HG02852 (cell line): ENCODE measurements around the gene TMEM252.

Source experiments
- ATAC-seq: cut with Tn5 transposase; IDR thresholded peaks from one replicate; pipeline ENCODE4 v1.9.1; 2021; ENCODE audit warnings: mild to moderate bottlenecking, moderate library complexity; ENCODE audit not compliant: unreplicated experiment

TMEM252 gene

GRCh38 chr9:68500457-68501381 lies 40.0 kb downstream of the TMEM252 start:
- no peak for ATAC-seq

- ATAC-seq = no peak
Observed at GRCh38 chr9:68498816-68499215, 41.9 kb downstream of the TMEM252 start.

GRCh38 chr9:68497629-68498028 lies 43.1 kb downstream of the TMEM252 start:
- ATAC-seq = no peak

- ATAC-seq = no peak
Observed at GRCh38 chr9:68496356-68496755, 44.3 kb downstream of the TMEM252 start.

- no peak for ATAC-seq
Observed at GRCh38 chr9:68495247-68495646, 45.4 kb downstream of the TMEM252 start.

- ATAC-seq = no peak
Observed at GRCh38 chr9:68493958-68494577, 46.6 kb downstream of the TMEM252 start.

GRCh38 chr9:68493541-68493940 lies 47.1 kb downstream of the TMEM252 start:
- no peak for ATAC-seq

GRCh38 chr9:68492806-68493205 lies 47.9 kb downstream of the TMEM252 start:
- no peak for ATAC-seq

- ATAC-seq = no peak
Observed at GRCh38 chr9:68489646-68490045, 51.0 kb downstream of the TMEM252 start.

GRCh38 chr9:68488126-68488525 lies 52.6 kb downstream of the TMEM252 start:
- ATAC-seq = no peak
